ENCODE results near the gene CCDC3.
A peak's percentile ranks its signal among the peaks of the same experiment; 100 is the strongest.

Gene CCDC3

GRCh38 chr10:12902135-12902572, 99.4 kb downstream of the CCDC3 start:
- WGBS (ENCODE audit: extremely low coverage, insufficient coverage, low lambda C conversion rate), result no CpG with 5 or more reads among the region's 2 CpGs
- no peak overlapping the region for H3K4me3 ChIP-seq (ENCODE audit: low read length)
- H3K23ac ChIP-seq (ENCODE audit: low read length), result no peak overlapping the region
- no peaks in the 10 kb centered on the region for H3K27me3 ChIP-seq (ENCODE audit: insufficient read depth, low read length, poor library complexity)
- no peaks in the 10 kb centered on the region for H3K79me2 ChIP-seq (ENCODE audit: control insufficient read depth, insufficient read depth, low read length)
- H2BK15ac ChIP-seq (replicated peaks; ENCODE audit: low read depth), result no peak overlapping the region
- no peak overlapping the region for H3K4me2 ChIP-seq (ENCODE audit: low read length)
- peak; percentile 68 for DNase-seq
- H3K27ac ChIP-seq (ENCODE audit: low read depth, low read length), result no peak overlapping the region
- no peak overlapping the region for H3K56ac ChIP-seq (ENCODE audit: low read length)
- no peaks in the 10 kb centered on the region for H3K79me1 ChIP-seq (ENCODE audit: low read length)
- H4K5ac ChIP-seq (ENCODE audit: low read length), result no peak overlapping the region
- no peak overlapping the region for H2AK5ac ChIP-seq (ENCODE audit: low read length)
- H2BK5ac ChIP-seq (ENCODE audit: low read length), result no peak overlapping the region
- no peaks in the 10 kb centered on the region for H3K36me3 ChIP-seq (ENCODE audit: control insufficient read depth, insufficient read depth, low read length)
- no peak overlapping the region for H3K18ac ChIP-seq (ENCODE audit: low read length)
- no peak overlapping the region for H4K8ac ChIP-seq (ENCODE audit: low read depth, low read length)
- no peak overlapping the region for H3K4ac ChIP-seq (ENCODE audit: low read depth, low read length)
- no peak overlapping the region for H2BK120ac ChIP-seq (ENCODE audit: low read depth, low read length)
- H3K9ac ChIP-seq (ENCODE audit: low read length), result no peak overlapping the region
- H3K4me1 ChIP-seq (ENCODE audit: control insufficient read depth, low read depth, low read length), result no peaks in the 10 kb centered on the region

- Histone ChIP-seq H3K4me2 (ENCODE audit: low read length) (no peak overlapping the region), H2BK5ac (ENCODE audit: low read length) (no peak overlapping the region), H3K18ac (ENCODE audit: low read length) (no peak overlapping the region), H2BK15ac (replicated peaks; ENCODE audit: low read depth) (no peak overlapping the region), H3K4ac (ENCODE audit: low read depth, low read length) (no peak overlapping the region), H3K9ac (ENCODE audit: low read length) (no peak overlapping the region), H3K27me3 (ENCODE audit: insufficient read depth, low read length, poor library complexity) (no peaks in the 10 kb centered on the region), H2BK120ac (ENCODE audit: low read depth, low read length) (no peak overlapping the region), H3K56ac (ENCODE audit: low read length) (no peak overlapping the region), H4K5ac (ENCODE audit: low read length) (no peak overlapping the region), H3K4me3 (ENCODE audit: low read length) (no peak overlapping the region), H3K36me3 (ENCODE audit: control insufficient read depth, insufficient read depth, low read length) (no peaks in the 10 kb centered on the region), H2AK5ac (ENCODE audit: low read length) (no peak overlapping the region), H3K23ac (ENCODE audit: low read length) (no peak overlapping the region), H3K79me1 (ENCODE audit: low read length) (no peaks in the 10 kb centered on the region), H3K4me1 (ENCODE audit: control insufficient read depth, low read depth, low read length) (no peaks in the 10 kb centered on the region), H4K8ac (ENCODE audit: low read depth, low read length) (no peak overlapping the region), H3K79me2 (ENCODE audit: control insufficient read depth, insufficient read depth, low read length) (no peaks in the 10 kb centered on the region), H3K27ac (ENCODE audit: low read depth, low read length) (no peak overlapping the region)
- no CpG with 5 or more reads among the region's 7 CpGs for WGBS (ENCODE audit: extremely low coverage, insufficient coverage, low lambda C conversion rate)
- DNase-seq, result no peak
These were observed 102.0 kb downstream of the CCDC3 start for GRCh38 chr10:12899546-12899945.

DNA sequence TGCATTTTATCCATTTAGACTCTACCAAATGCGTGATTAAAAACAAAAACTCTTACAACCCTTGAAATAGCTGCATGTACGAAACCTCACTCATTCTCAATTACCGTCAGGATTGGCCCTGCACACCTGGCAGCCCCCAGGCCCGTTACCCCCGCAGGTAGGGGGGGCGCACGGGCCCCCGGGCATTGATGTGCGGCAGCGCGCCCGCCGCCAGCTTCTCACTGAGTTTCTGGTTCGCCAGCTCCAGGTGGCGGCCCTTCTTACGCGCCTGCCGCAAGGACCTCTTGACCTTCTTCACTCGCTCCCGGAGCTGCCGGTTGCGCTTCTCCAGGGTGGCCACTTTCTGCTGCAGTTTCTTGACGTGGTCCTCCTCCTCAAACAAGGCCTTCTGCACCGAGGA, 103.2 kb downstream of the CCDC3 start:
- Histone ChIP-seq H2AK5ac (ENCODE audit: low read length) (no peak overlapping the region), H3K27me3 (ENCODE audit: insufficient read depth, low read length, poor library complexity) (no peaks in the 10 kb centered on the region), H2BK5ac (ENCODE audit: low read length) (no peak overlapping the region), H4K5ac (ENCODE audit: low read length) (no peak overlapping the region), H3K18ac (ENCODE audit: low read length) (no peak overlapping the region), H3K4me2 (ENCODE audit: low read length) (no peak overlapping the region), H2BK15ac (replicated peaks; ENCODE audit: low read depth) (no peak overlapping the region), H3K36me3 (ENCODE audit: control insufficient read depth, insufficient read depth, low read length) (no peaks in the 10 kb centered on the region), H3K9ac (ENCODE audit: low read length) (no peak overlapping the region), H3K79me1 (ENCODE audit: low read length) (no peaks in the 10 kb centered on the region), H3K23ac (ENCODE audit: low read length) (peak overlapping the region; percentile 6), H3K4me3 (ENCODE audit: low read length) (no peak overlapping the region), H3K4me1 (ENCODE audit: control insufficient read depth, low read depth, low read length) (no peaks in the 10 kb centered on the region), H2BK120ac (ENCODE audit: low read depth, low read length) (no peak overlapping the region), H4K8ac (ENCODE audit: low read depth, low read length) (no peak overlapping the region), H3K56ac (ENCODE audit: low read length) (no peak overlapping the region), H3K79me2 (ENCODE audit: control insufficient read depth, insufficient read depth, low read length) (no peaks in the 10 kb centered on the region), H3K4ac (ENCODE audit: low read depth, low read length) (no peak overlapping the region), H3K27ac (ENCODE audit: low read depth, low read length) (no peak overlapping the region)
- no peak for DNase-seq
- no CpG with 5 or more reads among the region's 24 CpGs for WGBS (ENCODE audit: extremely low coverage, insufficient coverage, low lambda C conversion rate)

- H2BK15ac ChIP-seq (replicated peaks; ENCODE audit: low read depth), result no peak overlapping the region
- no CpG with 5 or more reads among the region's 6 CpGs for WGBS (ENCODE audit: extremely low coverage, insufficient coverage, low lambda C conversion rate)
- H2AK5ac ChIP-seq (ENCODE audit: low read length), result no peak overlapping the region
- no peak overlapping the region for H3K23ac ChIP-seq (ENCODE audit: low read length)
- H3K27ac ChIP-seq (ENCODE audit: low read depth, low read length), result no peak overlapping the region
- H4K8ac ChIP-seq (ENCODE audit: low read depth, low read length), result no peak overlapping the region
- H3K79me2 ChIP-seq (ENCODE audit: control insufficient read depth, insufficient read depth, low read length), result no peaks in the 10 kb centered on the region
- no peaks in the 10 kb centered on the region for H3K27me3 ChIP-seq (ENCODE audit: insufficient read depth, low read length, poor library complexity)
- DNase-seq, result peak; percentile 16
- no peak overlapping the region for H3K4me2 ChIP-seq (ENCODE audit: low read length)
- H3K56ac ChIP-seq (ENCODE audit: low read length), result no peak overlapping the region
- H4K5ac ChIP-seq (ENCODE audit: low read length), result no peak overlapping the region
- H3K18ac ChIP-seq (ENCODE audit: low read length), result no peak overlapping the region
- H2BK5ac ChIP-seq (ENCODE audit: low read length), result no peak overlapping the region
- no peaks in the 10 kb centered on the region for H3K36me3 ChIP-seq (ENCODE audit: control insufficient read depth, insufficient read depth, low read length)
- H2BK120ac ChIP-seq (ENCODE audit: low read depth, low read length), result no peak overlapping the region
- no peak overlapping the region for H3K4ac ChIP-seq (ENCODE audit: low read depth, low read length)
- no peaks in the 10 kb centered on the region for H3K4me1 ChIP-seq (ENCODE audit: control insufficient read depth, low read depth, low read length)
- no peak overlapping the region for H3K9ac ChIP-seq (ENCODE audit: low read length)
- H3K4me3 ChIP-seq (ENCODE audit: low read length), result no peak overlapping the region
- no peaks in the 10 kb centered on the region for H3K79me1 ChIP-seq (ENCODE audit: low read length)
These were observed 104.2 kb downstream of the CCDC3 start for GRCh38 chr10:12897278-12897677.

GRCh38 chr10:12896251-12896650, 105.3 kb downstream of the CCDC3 start:
- Histone ChIP-seq H3K56ac (ENCODE audit: low read length) (no peak overlapping the region), H3K9ac (ENCODE audit: low read length) (no peak overlapping the region), H3K36me3 (ENCODE audit: control insufficient read depth, insufficient read depth, low read length) (no peaks in the 10 kb centered on the region), H4K8ac (ENCODE audit: low read depth, low read length) (no peak overlapping the region), H2BK5ac (ENCODE audit: low read length) (no peak overlapping the region), H3K79me1 (ENCODE audit: low read length) (no peaks in the 10 kb centered on the region), H3K79me2 (ENCODE audit: control insufficient read depth, insufficient read depth, low read length) (no peaks in the 10 kb centered on the region), H2AK5ac (ENCODE audit: low read length) (no peak overlapping the region), H3K4me1 (ENCODE audit: control insufficient read depth, low read depth, low read length) (no peaks in the 10 kb centered on the region), H3K4ac (ENCODE audit: low read depth, low read length) (no peak overlapping the region), H4K5ac (ENCODE audit: low read length) (no peak overlapping the region), H3K27me3 (ENCODE audit: insufficient read depth, low read length, poor library complexity) (no peaks in the 10 kb centered on the region), H3K4me3 (ENCODE audit: low read length) (no peak overlapping the region), H3K27ac (ENCODE audit: low read depth, low read length) (no peak overlapping the region), H3K4me2 (ENCODE audit: low read length) (no peak overlapping the region), H3K23ac (ENCODE audit: low read length) (no peak overlapping the region), H2BK15ac (replicated peaks; ENCODE audit: low read depth) (no peak overlapping the region), H2BK120ac (ENCODE audit: low read depth, low read length) (no peak overlapping the region), H3K18ac (ENCODE audit: low read length) (no peak overlapping the region)
- no peak for DNase-seq
- WGBS (ENCODE audit: extremely low coverage, insufficient coverage, low lambda C conversion rate), result no CpG with 5 or more reads among the region's 5 CpGs

- no peaks in the 10 kb centered on the region for H3K4me1 ChIP-seq (ENCODE audit: control insufficient read depth, low read depth, low read length)
- H3K23ac ChIP-seq (ENCODE audit: low read length), result no peak overlapping the region
- H3K56ac ChIP-seq (ENCODE audit: low read length), result no peak overlapping the region
- no peak overlapping the region for H3K4ac ChIP-seq (ENCODE audit: low read depth, low read length)
- no peak overlapping the region for H3K18ac ChIP-seq (ENCODE audit: low read length)
- H3K27ac ChIP-seq (ENCODE audit: low read depth, low read length), result no peak overlapping the region
- H3K79me2 ChIP-seq (ENCODE audit: control insufficient read depth, insufficient read depth, low read length), result no peaks in the 10 kb centered on the region
- H2BK5ac ChIP-seq (ENCODE audit: low read length), result no peak overlapping the region
- no peak overlapping the region for H4K8ac ChIP-seq (ENCODE audit: low read depth, low read length)
- H2BK15ac ChIP-seq (replicated peaks; ENCODE audit: low read depth), result no peak overlapping the region
- no peaks in the 10 kb centered on the region for H3K36me3 ChIP-seq (ENCODE audit: control insufficient read depth, insufficient read depth, low read length)
- no peak overlapping the region for H2AK5ac ChIP-seq (ENCODE audit: low read length)
- H3K27me3 ChIP-seq (ENCODE audit: insufficient read depth, low read length, poor library complexity), result no peaks in the 10 kb centered on the region
- no peak overlapping the region for H3K4me2 ChIP-seq (ENCODE audit: low read length)
- no peak overlapping the region for H3K9ac ChIP-seq (ENCODE audit: low read length)
- no peak overlapping the region for H3K4me3 ChIP-seq (ENCODE audit: low read length)
- no peak for DNase-seq
- H3K79me1 ChIP-seq (ENCODE audit: low read length), result no peaks in the 10 kb centered on the region
- H4K5ac ChIP-seq (ENCODE audit: low read length), result no peak overlapping the region
- H2BK120ac ChIP-seq (ENCODE audit: low read depth, low read length), result no peak overlapping the region
These were observed 108.6 kb downstream of the CCDC3 start for GRCh38 chr10:12892924-12893323.
